ENCODE data around the gene USP11. TPM values are rescaled to one million over a fixed set of nuclear protein-coding genes. Genes with fewer than 3 reads are reported as not detected.
A peak's percentile ranks its signal among the peaks of the same experiment; 100 is the strongest.

Gene USP11
- total RNA-seq, 1 experiment from 2014 or later, result 153 TPM

DNA sequence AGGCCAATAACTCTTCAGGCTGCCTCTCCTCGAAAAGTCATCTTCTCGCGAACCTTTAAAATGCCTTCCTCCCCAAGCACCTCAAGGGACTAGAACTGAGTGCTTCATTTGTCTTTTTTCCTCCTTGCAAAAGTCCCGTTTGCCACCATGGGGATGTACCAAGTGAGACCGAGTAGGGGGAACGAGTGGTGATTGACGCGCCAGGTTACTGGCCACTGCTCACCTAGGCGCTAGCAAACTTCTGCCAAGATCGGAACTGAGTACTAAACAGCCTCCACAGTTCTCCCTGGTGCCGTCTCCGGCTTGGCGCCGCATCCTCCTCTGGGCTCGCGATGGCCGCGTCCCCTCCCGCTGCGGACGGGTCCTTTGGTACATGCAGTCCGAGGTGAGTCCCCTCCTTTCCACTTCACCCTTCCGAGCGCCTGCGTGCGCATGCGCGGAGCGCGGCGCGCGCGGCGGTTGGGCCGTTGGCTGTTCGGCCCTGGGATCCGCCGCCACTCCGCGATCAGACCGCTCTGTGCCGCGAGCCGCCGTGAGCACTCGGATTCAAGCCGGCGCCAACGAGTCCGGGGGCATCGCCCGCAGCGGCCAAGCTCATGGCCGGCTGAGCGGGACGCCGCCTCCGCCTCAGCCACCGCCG lies 14.4 kb upstream of the USP11 start, which contains the start of gene CDK16:
CDK16 (plus strand) TSS at position 402 of the 640 bp plus-strand sequence. CDS start 4,877 bp downstream, outside the sequence.
- Histone ChIP-seq H4K91ac (ENCODE audit: insufficient read length, low read depth, low read length) (no peak within 1 kb of the TSS), H2BK12ac (ENCODE audit: insufficient read length, low read depth, low read length) (no peak within 1 kb of the TSS), H2BK20ac (ENCODE audit: low read depth, low read length, poor library complexity, severe bottlenecking) (no peak within 1 kb of the TSS), H3T11ph (ENCODE audit: low read length) (no peak within 1 kb of the TSS), H2AK5ac (ENCODE audit: insufficient read length, low read length) (no peak within 1 kb of the TSS), H3K23me2 (ENCODE audit: insufficient read length, low read depth, low read length, poor library complexity, severe bottlenecking) (peaks cover 14% of the 10 kb centered on the region), H4K8ac (replicated peaks; ENCODE audit: insufficient read length, low read depth, low read length) (no peak within 1 kb of the TSS), H3K4me2 (ENCODE audit: insufficient read depth, insufficient read length, low read length) (peak within 1 kb of the TSS; percentile 95), H3K27me3 (ENCODE audit: insufficient read depth, low read length) (no peaks in the 10 kb centered on the region), H3K9me3 (ENCODE audit: control insufficient read depth, low read depth, low read length) (no peaks in the 10 kb centered on the region), H3K27ac (ENCODE audit: insufficient read length, low read depth, low read length) (peak within 1 kb of the TSS; percentile 69), H2BK120ac (ENCODE audit: low read depth, low read length, poor library complexity, severe bottlenecking) (peak within 1 kb of the TSS; percentile 58), H4K5ac (ENCODE audit: insufficient read length, low read depth, low read length) (peak within 1 kb of the TSS; percentile 23), H3K79me2 (ENCODE audit: insufficient read depth, low read length) (peaks cover 25% of the 10 kb centered on the region; the same call in 1 of the 2 replicates), H2BK5ac (ENCODE audit: insufficient read length, low read length) (peak within 1 kb of the TSS; percentile 50), H4K20me1 (ENCODE audit: control insufficient read depth, insufficient read depth, insufficient read length) (no peaks in the 10 kb centered on the region), H3K4me1 (ENCODE audit: insufficient read depth, low read length) (peaks cover 6% of the 10 kb centered on the region; the same call in 1 of the 2 replicates), H3K4ac (ENCODE audit: low read depth, low read length) (no peak within 1 kb of the TSS; the same call in 1 of the 2 replicates), H2BK15ac (ENCODE audit: low read depth, low read length) (no peak within 1 kb of the TSS), H3K18ac (ENCODE audit: insufficient read length, low read depth, low read length) (peak within 1 kb of the TSS; percentile 91), H3K23ac (ENCODE audit: insufficient read length, low read depth, low read length) (no peak within 1 kb of the TSS), H3K56ac (ENCODE audit: insufficient read length, low read depth, low read length) (peak within 1 kb of the TSS; percentile 29), H3K79me1 (ENCODE audit: insufficient read depth, low read depth, low read length, poor library complexity, severe bottlenecking) (peaks cover 5% of the 10 kb centered on the region), H2AFZ (ENCODE audit: low read length) (no peak within 1 kb of the TSS), H3K9ac (ENCODE audit: extremely low read depth, insufficient read length, low read length) (peak within 1 kb of the TSS; percentile 91), H3K14ac (ENCODE audit: insufficient read depth, low read length) (peak within 1 kb of the TSS; percentile 93)
- DNase-seq, result peak; percentile 87
- peaks cover 36 to 38% of the 10 kb centered on the region in 2 experiments for H3K4me1 Mint-ChIP-seq
- no peaks in the 10 kb centered on the region; the same call in 1 of the 2 replicates for H3K27me3 Mint-ChIP-seq (ENCODE audit: low read depth)
- H3K36me3 Mint-ChIP-seq (ENCODE audit: insufficient read depth in 1 of 3, low read depth in 3 of 3), result peaks cover 49 to 65% (median 63%) of the 10 kb centered on the region in 3 experiments
- H3K9me3 Mint-ChIP-seq, result peaks cover 0 to 2% of the 10 kb centered on the region in 2 experiments; a peak in 2 of 5 replicates
- peak within 1 kb of the TSS; percentile 99 to 100 (median 100) for H3K27ac Mint-ChIP-seq
- no peak for TF ChIP-seq CTCF (conservative IDR thresholded peaks at IDR 0.05)
- peak within 1 kb of the TSS; percentile 92 to 96 for H3K4me3 Mint-ChIP-seq
- WGBS (ENCODE audit: extremely low coverage, insufficient read length, low lambda C conversion rate), result no CpG with 5 or more reads among the region's 61 CpGs
